ENCODE measurements around the gene MAJIN. TPM values are rescaled to one million over a fixed set of nuclear protein-coding genes. Genes with fewer than 3 reads are reported as not detected.
"Not testable (repeated sequence)": the region's sequence is repeated elsewhere in the genome, so short reads cannot be mapped to it uniquely, and the experiment has no call there.

Gene MAJIN
- polyA plus RNA-seq, 1 of the 3 experiments (the other 2 are of a cell fraction), result not detected

- TF ChIP-seq PBX3 (IDR thresholded peaks at IDR 0.05) (no peak), USF1 (IDR thresholded peaks at IDR 0.05; ENCODE audit: borderline replicate concordance, low read depth) (no peak), TEAD4 (IDR thresholded peaks at IDR 0.05; ENCODE audit: borderline replicate concordance, insufficient read depth) (no peak), IRF3 (IDR thresholded peaks at IDR 0.05; ENCODE audit: low read depth, low read length) (no peak), FOSL2 (IDR thresholded peaks at IDR 0.05; ENCODE audit: borderline replicate concordance, low read depth) (no peak), RFX5 (IDR thresholded peaks at IDR 0.05; ENCODE audit: low read length) (no peak), FOXM1 (IDR thresholded peaks at IDR 0.05; ENCODE audit: low read depth) (no peak), GATA2 (CRISPR knock-in tag; IDR thresholded peaks at IDR 0.05) (no peak), ELF1 (IDR thresholded peaks at IDR 0.05) (no peak), EZH2phosphoT487 (IDR thresholded peaks at IDR 0.05; ENCODE audit: borderline replicate concordance, low read depth) (no peak), EP300 (IDR thresholded peaks at IDR 0.05; ENCODE audit: borderline replicate concordance in 1 of 2, low read depth in 1 of 2, low read length in 1 of 2) (no peak), JUND (IDR thresholded peaks at IDR 0.05) (no peak), TAF1 (IDR thresholded peaks at IDR 0.05; ENCODE audit: borderline replicate concordance, low read depth, low read length) (no peak), POLR2AphosphoS5 (IDR thresholded peaks at IDR 0.05; ENCODE audit: low read depth, low read length) (no peak), NFIC (IDR thresholded peaks at IDR 0.05; ENCODE audit: borderline replicate concordance) (no peak), MXI1 (IDR thresholded peaks at IDR 0.05; ENCODE audit: low read depth, low read length) (no peak), SIN3A (IDR thresholded peaks at IDR 0.05; ENCODE audit: borderline replicate concordance, low read depth, low read length) (no peak), NRF1 (IDR thresholded peaks at IDR 0.05; ENCODE audit: low read depth, low read length) (no peak), TCF12 (IDR thresholded peaks at IDR 0.05) (no peak)
- TF ChIP-seq, protein P1, sequence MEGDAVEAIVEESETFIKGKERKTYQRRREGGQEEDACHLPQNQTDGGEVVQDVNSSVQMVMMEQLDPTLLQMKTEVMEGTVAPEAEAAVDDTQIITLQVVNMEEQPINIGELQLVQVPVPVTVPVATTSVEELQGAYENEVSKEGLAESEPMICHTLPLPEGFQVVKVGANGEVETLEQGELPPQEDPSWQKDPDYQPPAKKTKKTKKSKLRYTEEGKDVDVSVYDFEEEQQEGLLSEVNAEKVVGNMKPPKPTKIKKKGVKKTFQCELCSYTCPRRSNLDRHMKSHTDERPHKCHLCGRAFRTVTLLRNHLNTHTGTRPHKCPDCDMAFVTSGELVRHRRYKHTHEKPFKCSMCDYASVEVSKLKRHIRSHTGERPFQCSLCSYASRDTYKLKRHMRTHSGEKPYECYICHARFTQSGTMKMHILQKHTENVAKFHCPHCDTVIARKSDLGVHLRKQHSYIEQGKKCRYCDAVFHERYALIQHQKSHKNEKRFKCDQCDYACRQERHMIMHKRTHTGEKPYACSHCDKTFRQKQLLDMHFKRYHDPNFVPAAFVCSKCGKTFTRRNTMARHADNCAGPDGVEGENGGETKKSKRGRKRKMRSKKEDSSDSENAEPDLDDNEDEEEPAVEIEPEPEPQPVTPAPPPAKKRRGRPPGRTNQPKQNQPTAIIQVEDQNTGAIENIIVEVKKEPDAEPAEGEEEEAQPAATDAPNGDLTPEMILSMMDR (IDR thresholded peaks at IDR 0.05), result no peak
- Histone ChIP-seq H3K4me3 (ENCODE audit: low read depth in 2 of 2, low read length in 1 of 2) (no peak overlapping the region), H3K4me1 (ENCODE audit: control insufficient read depth in 1 of 2, insufficient read depth in 2 of 2, low read depth in 1 of 2, low read length in 1 of 2) (peaks cover 0 to 6% of the 10 kb centered on the region in 2 experiments; a peak in 1 of 4 replicates), H3K4me2 (no peak overlapping the region), H3K27me3 (ENCODE audit: insufficient read depth) (no peaks in the 10 kb centered on the region), H3K9me2 (no peaks in the 10 kb centered on the region), H3K9me3 (no peaks in the 10 kb centered on the region), H3K79me2 (ENCODE audit: insufficient read depth) (no peaks in the 10 kb centered on the region), H3K36me3 (replicated peaks in 1 of 2; ENCODE audit: control insufficient read depth in 1 of 2, insufficient read depth in 2 of 2, low read length in 1 of 2) (no peaks in the 10 kb centered on the region), H3F3A (replicated peaks; ENCODE audit: insufficient read depth) (no peaks in the 10 kb centered on the region), H4K20me1 (ENCODE audit: insufficient read depth) (no peaks in the 10 kb centered on the region), H3K9ac (no peak overlapping the region), H3K27ac (ENCODE audit: low read depth in 2 of 2, low read length in 1 of 2) (no peak overlapping the region), H2AFZ (ENCODE audit: low read depth) (no peak overlapping the region)
- POLR2A ChIA-PET, result no interaction called here
- 63% methylated on average over 5 of the region's 6 CpGs for WGBS (ENCODE audit: low lambda C conversion rate)
- CTCF ChIA-PET, result interaction anchor here (0.5 to 2.1 kb wide), 2 partner anchors 16 to 26 kb away, joined by 3 to 13 read pairs; partner anchors contain the start of gene ARL2
- no peak for DNase-seq
Measured at GRCh38 chr11:64987998-64988854, 16.3 kb upstream of the MAJIN start.

DNA sequence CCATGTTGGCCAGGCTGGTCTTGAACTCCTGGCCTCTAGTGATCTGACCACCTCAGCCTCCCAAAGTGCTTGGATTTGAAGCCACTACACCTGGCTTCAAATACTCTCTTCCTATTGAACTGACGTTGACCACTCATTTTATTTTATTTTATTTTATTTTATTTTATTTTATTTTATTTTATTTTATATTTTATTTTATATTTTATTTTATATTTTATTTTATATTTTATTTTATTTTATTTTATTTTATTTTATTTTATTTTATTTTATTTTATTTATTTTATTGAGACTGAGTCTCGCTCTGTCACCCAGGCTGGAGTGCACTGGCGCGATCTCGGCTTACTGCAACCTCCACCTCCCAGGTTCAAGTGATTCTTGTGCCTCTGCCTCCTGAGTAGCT, 11.4 kb upstream of the MAJIN start:
- H3K9me3 ChIP-seq; POLR2A ChIA-PET; H3K27ac ChIP-seq (ENCODE audit: low read depth in 2 of 2, low read length in 1 of 2); H3K79me2 ChIP-seq (ENCODE audit: insufficient read depth); H3K36me3 ChIP-seq (replicated peaks in 1 of 2; ENCODE audit: control insufficient read depth in 1 of 2, insufficient read depth in 2 of 2, low read length in 1 of 2); H3K4me2 ChIP-seq; H3K4me3 ChIP-seq (ENCODE audit: low read depth in 2 of 2, low read length in 1 of 2); DNase-seq; H3K4me1 ChIP-seq (ENCODE audit: control insufficient read depth in 1 of 2, insufficient read depth in 2 of 2, low read depth in 1 of 2, low read length in 1 of 2); H2AFZ ChIP-seq (ENCODE audit: low read depth); H3F3A ChIP-seq (replicated peaks; ENCODE audit: insufficient read depth); H3K27me3 ChIP-seq (ENCODE audit: insufficient read depth); H3K9me2 ChIP-seq; H4K20me1 ChIP-seq (ENCODE audit: insufficient read depth); H3K9ac ChIP-seq: not testable (repeated sequence)
- 63% methylated on average over 5 of the region's 5 CpGs for WGBS (ENCODE audit: low lambda C conversion rate)
- CTCF ChIA-PET, result interaction anchor here (0.9 to 1.0 kb wide), 2 partner anchors 30 to 134 kb away, joined by 3 read pairs; partner anchors contain the start of gene ZNHIT2

Measured in SK-N-SH (cell line).